Measurements from ENCODE around the gene ABCD2.
"Not testable (repeated sequence)": the region's sequence is repeated elsewhere in the genome, so short reads cannot be mapped to it uniquely, and the experiment has no call there.

ABCD2 gene

GRCh38 chr12:39626033-39626814, 6.6 kb upstream of the ABCD2 start:
- Histone ChIP-seq H3K27ac (ENCODE audit: low read length) (no peak overlapping the region), H3K36me3 (ENCODE audit: control insufficient read depth, insufficient read depth, low read length) (no peaks in the 10 kb centered on the region), H3K4me1 (ENCODE audit: control insufficient read depth, insufficient read depth, low read length) (no peaks in the 10 kb centered on the region), H3K4me3 (ENCODE audit: low read length) (no peak overlapping the region), H3K9me3 (ENCODE audit: control insufficient read depth, insufficient read depth, low read length) (no peaks in the 10 kb centered on the region), H3K27me3 (ENCODE audit: control insufficient read depth, insufficient read depth, low read length) (no peaks in the 10 kb centered on the region)
- no peak for DNase-seq (ENCODE audit: low read depth, low spot score)
- WGBS (ENCODE audit: insufficient coverage, insufficient read length), result no CpG with 5 or more reads among the region's 20 CpGs

GRCh38 chr12:39623919-39624318, 4.3 kb upstream of the ABCD2 start:
- H3K36me3 ChIP-seq (ENCODE audit: control insufficient read depth, insufficient read depth, low read length), result no peaks in the 10 kb centered on the region
- 100% methylated on average over 1 of the region's 1 CpG for whole genome bisulfite sequencing (ENCODE audit: insufficient coverage, insufficient read length)
- no peak overlapping the region for H3K27ac ChIP-seq (ENCODE audit: low read length)
- H3K9me3 ChIP-seq (ENCODE audit: control insufficient read depth, insufficient read depth, low read length), result no peaks in the 10 kb centered on the region
- no peak for DNase-seq (ENCODE audit: low read depth, low spot score)
- H3K4me1 ChIP-seq (ENCODE audit: control insufficient read depth, insufficient read depth, low read length), result 0 out of 2 replicates have a peak, but pooled peaks cover 2% of the 10 kb centered on the region
- no peak overlapping the region for H3K4me3 ChIP-seq (ENCODE audit: low read length)
- H3K27me3 ChIP-seq (ENCODE audit: control insufficient read depth, insufficient read depth, low read length), result no peaks in the 10 kb centered on the region

DNA sequence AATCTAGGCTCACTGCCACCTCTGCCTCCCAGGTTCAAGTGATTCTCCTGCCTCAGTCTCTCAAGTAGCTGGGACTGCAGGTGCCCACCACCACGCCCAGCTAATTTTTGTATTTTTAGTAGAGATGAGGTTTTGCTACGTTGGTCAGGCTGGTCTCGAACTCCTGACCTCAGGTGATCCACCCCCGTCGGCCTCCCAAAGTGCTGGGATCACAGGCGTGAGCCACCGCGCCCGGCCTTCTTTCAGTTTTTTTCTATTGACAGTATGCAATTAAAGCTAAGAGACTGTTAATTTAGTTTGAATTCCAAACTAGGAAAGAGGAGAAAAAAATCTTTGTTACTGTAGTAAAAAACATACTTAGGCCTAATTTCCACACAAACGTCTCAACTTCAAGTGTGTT, 3.6 kb upstream of the ABCD2 start:
- H3K9me3 ChIP-seq (ENCODE audit: control insufficient read depth, insufficient read depth, low read length); DNase-seq (ENCODE audit: low read depth, low spot score); H3K4me3 ChIP-seq (ENCODE audit: low read length); H3K4me1 ChIP-seq (ENCODE audit: control insufficient read depth, insufficient read depth, low read length); H3K27ac ChIP-seq (ENCODE audit: low read length); H3K36me3 ChIP-seq (ENCODE audit: control insufficient read depth, insufficient read depth, low read length); H3K27me3 ChIP-seq (ENCODE audit: control insufficient read depth, insufficient read depth, low read length): not testable (repeated sequence)
- WGBS (ENCODE audit: insufficient coverage, insufficient read length), result no CpG with 5 or more reads among the region's 10 CpGs

DNA sequence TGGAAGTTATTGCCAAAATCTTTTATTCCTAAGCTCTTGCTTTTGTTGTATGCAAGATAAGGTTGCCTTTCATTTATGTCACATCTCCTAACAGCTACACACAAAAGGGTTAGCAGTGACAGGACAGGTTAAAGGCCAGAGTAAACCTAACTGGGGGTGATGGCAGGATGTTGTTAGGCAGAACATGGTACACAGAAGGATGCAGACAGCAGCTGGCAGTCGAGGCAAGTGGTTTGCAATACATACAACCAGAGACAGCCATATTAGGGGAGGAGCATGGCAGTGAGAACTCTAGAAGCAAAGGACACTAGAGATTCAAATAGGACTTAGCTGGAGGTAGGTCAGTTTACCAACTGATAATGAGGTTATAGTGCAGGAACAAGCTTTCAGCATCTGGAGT, 2.7 kb upstream of the ABCD2 start:
- Histone ChIP-seq H3K4me3 (ENCODE audit: low read length) (no peak overlapping the region), H3K9me3 (ENCODE audit: control insufficient read depth, insufficient read depth, low read length) (no peaks in the 10 kb centered on the region), H3K27me3 (ENCODE audit: control insufficient read depth, insufficient read depth, low read length) (no peaks in the 10 kb centered on the region), H3K36me3 (ENCODE audit: control insufficient read depth, insufficient read depth, low read length) (no peaks in the 10 kb centered on the region), H3K27ac (ENCODE audit: low read length) (no peak overlapping the region), H3K4me1 (ENCODE audit: control insufficient read depth, insufficient read depth, low read length) (0 out of 2 replicates have a peak, but pooled peaks cover 2% of the 10 kb centered on the region)
- WGBS (ENCODE audit: insufficient coverage, insufficient read length), result no CpG with 5 or more reads among the region's 1 CpG
- no peak for DNase-seq (ENCODE audit: low read depth, low spot score)

DNA sequence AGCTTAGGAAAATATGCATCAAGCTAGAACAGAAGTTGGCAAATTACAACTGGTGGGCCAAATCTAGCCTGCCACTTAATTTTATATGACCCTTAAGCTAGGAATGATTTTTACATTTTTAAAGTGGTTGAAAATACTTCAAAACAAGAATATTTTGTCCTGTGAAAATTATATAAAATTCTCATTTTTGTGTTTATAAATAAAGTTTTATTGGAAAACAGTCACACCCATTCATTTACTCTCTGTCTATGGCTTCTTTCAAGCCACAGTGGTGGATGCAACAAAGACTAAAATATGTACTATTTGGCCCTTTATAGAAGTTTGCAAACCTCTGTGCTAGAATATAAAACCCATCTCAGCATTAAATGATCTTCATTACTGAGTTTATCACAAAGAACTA, 2.1 kb upstream of the ABCD2 start:
- Histone ChIP-seq H3K27me3 (ENCODE audit: control insufficient read depth, insufficient read depth, low read length) (no peaks in the 10 kb centered on the region), H3K27ac (ENCODE audit: low read length) (no peak overlapping the region), H3K9me3 (ENCODE audit: control insufficient read depth, insufficient read depth, low read length) (no peaks in the 10 kb centered on the region), H3K4me1 (ENCODE audit: control insufficient read depth, insufficient read depth, low read length) (0 out of 2 replicates have a peak, but pooled peaks cover 2% of the 10 kb centered on the region), H3K4me3 (ENCODE audit: low read length) (no peak overlapping the region), H3K36me3 (ENCODE audit: control insufficient read depth, insufficient read depth, low read length) (no peaks in the 10 kb centered on the region)
- no peak for DNase-seq (ENCODE audit: low read depth, low spot score)

DNA sequence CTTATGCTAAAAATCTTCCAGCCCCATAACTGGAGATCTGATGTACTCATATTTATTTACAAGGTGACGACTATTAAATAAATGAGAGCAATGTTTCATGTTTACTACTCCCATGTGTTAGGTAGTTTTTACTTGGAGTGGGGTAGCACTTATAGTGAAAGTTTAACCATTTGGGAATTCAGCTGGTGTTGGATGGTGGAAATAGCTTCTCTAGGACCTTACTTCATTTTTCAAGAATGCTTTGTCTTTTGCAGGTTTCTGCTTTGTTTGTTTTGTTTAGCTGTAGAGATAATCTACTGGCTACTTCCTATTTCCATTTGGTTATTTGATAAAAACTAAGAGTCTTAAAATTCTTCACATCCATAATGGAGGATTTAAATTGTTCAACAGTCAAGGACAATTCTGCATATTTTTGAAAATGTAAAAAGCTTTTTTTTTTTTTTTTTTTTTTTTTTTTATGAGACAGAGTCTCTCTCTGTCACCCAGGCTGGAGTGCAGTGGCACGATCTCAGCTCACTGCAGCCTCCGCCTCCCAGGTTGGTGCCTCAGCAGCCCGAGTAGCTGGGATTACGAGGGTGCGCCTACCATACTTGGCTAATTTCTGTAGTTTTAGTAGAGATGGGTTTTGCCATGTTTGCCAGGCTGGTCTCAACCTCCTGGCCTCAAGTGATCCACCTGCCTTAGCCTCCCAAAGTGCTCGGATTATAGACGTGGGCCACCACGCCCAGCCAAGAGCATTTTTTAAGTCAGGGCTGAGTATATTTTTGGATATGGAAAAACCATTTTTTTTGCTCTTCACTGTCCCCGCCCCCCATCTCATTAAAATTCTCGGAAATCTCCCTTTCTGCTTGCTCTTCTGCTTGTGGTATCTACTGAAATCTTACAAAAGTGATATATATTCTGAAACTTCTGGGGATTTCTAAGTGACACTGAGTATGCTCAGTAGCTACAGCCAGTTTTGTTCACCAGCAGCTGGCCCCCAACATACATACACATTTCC, 1.4 kb upstream of the ABCD2 start:
- no peak overlapping the region for H3K4me3 ChIP-seq (ENCODE audit: low read length)
- H3K36me3 ChIP-seq (ENCODE audit: control insufficient read depth, insufficient read depth, low read length), result no peaks in the 10 kb centered on the region
- no CpG with 5 or more reads among the region's 11 CpGs for WGBS (ENCODE audit: insufficient coverage, insufficient read length)
- no peak overlapping the region for H3K27ac ChIP-seq (ENCODE audit: low read length)
- H3K9me3 ChIP-seq (ENCODE audit: control insufficient read depth, insufficient read depth, low read length), result no peaks in the 10 kb centered on the region
- DNase-seq (ENCODE audit: low read depth, low spot score), result no peak
- H3K27me3 ChIP-seq (ENCODE audit: control insufficient read depth, insufficient read depth, low read length), result no peaks in the 10 kb centered on the region
- H3K4me1 ChIP-seq (ENCODE audit: control insufficient read depth, insufficient read depth, low read length), result 0 out of 2 replicates have a peak, but pooled peaks cover 2% of the 10 kb centered on the region

DNA sequence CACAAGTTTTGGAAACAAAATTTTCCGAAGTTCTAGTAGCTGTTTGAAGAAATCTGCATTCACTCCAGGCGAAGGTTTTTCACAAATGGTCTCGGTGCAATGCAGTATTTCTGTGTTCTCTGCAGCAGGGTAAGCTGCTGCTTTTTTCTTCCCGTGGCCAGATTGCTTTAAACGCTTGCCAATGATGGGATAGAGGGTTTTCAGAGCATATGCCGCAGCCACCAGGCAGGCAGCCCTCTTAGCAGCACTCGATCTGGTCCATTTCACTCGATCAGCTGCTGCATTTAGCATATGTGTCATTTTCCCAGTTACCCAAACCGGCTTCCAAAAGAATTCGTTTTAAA, 315 bp downstream of the ABCD2 start:
- no peak overlapping the region for H3K4me3 ChIP-seq (ENCODE audit: low read length)
- H3K27me3 ChIP-seq (ENCODE audit: control insufficient read depth, insufficient read depth, low read length), result no peaks in the 10 kb centered on the region
- H3K36me3 ChIP-seq (ENCODE audit: control insufficient read depth, insufficient read depth, low read length), result no peaks in the 10 kb centered on the region
- no peak for DNase-seq (ENCODE audit: low read depth, low spot score)
- 0 out of 2 replicates have a peak, but pooled peaks cover 2% of the 10 kb centered on the region for H3K4me1 ChIP-seq (ENCODE audit: control insufficient read depth, insufficient read depth, low read length)
- H3K9me3 ChIP-seq (ENCODE audit: control insufficient read depth, insufficient read depth, low read length), result no peaks in the 10 kb centered on the region
- no CpG with 5 or more reads among the region's 10 CpGs for WGBS (ENCODE audit: insufficient coverage, insufficient read length)
- no peak overlapping the region for H3K27ac ChIP-seq (ENCODE audit: low read length)

- no peak overlapping the region for H3K4me3 ChIP-seq (ENCODE audit: low read length)
- no peak overlapping the region for H3K27ac ChIP-seq (ENCODE audit: low read length)
- WGBS (ENCODE audit: insufficient coverage, insufficient read length), result no CpG with 5 or more reads among the region's 5 CpGs
- 0 out of 2 replicates have a peak, but pooled peaks cover 2% of the 10 kb centered on the region for H3K4me1 ChIP-seq (ENCODE audit: control insufficient read depth, insufficient read depth, low read length)
- DNase-seq (ENCODE audit: low read depth, low spot score), result no peak
- no peaks in the 10 kb centered on the region for H3K9me3 ChIP-seq (ENCODE audit: control insufficient read depth, insufficient read depth, low read length)
- no peaks in the 10 kb centered on the region for H3K36me3 ChIP-seq (ENCODE audit: control insufficient read depth, insufficient read depth, low read length)
- H3K27me3 ChIP-seq (ENCODE audit: control insufficient read depth, insufficient read depth, low read length), result no peaks in the 10 kb centered on the region
Observed at GRCh38 chr12:39618701-39619100, 902 bp downstream of the ABCD2 start.

GRCh38 chr12:39617887-39618286, 1.7 kb downstream of the ABCD2 start:
- Histone ChIP-seq H3K9me3 (ENCODE audit: control insufficient read depth, insufficient read depth, low read length) (no peaks in the 10 kb centered on the region), H3K4me1 (ENCODE audit: control insufficient read depth, insufficient read depth, low read length) (0 out of 2 replicates have a peak, but pooled peaks cover 2% of the 10 kb centered on the region), H3K36me3 (ENCODE audit: control insufficient read depth, insufficient read depth, low read length) (no peaks in the 10 kb centered on the region), H3K27me3 (ENCODE audit: control insufficient read depth, insufficient read depth, low read length) (no peaks in the 10 kb centered on the region), H3K27ac (ENCODE audit: low read length) (no peak overlapping the region), H3K4me3 (ENCODE audit: low read length) (no peak overlapping the region)
- no peak for DNase-seq (ENCODE audit: low read depth, low spot score)
- WGBS (ENCODE audit: insufficient coverage, insufficient read length), result no CpG with 5 or more reads among the region's 1 CpG

- H3K27me3 ChIP-seq (ENCODE audit: control insufficient read depth, insufficient read depth, low read length), result no peaks in the 10 kb centered on the region
- DNase-seq (ENCODE audit: low read depth, low spot score), result no peak
- H3K4me3 ChIP-seq (ENCODE audit: low read length), result no peak overlapping the region
- H3K27ac ChIP-seq (ENCODE audit: low read length), result no peak overlapping the region
- no CpG with 5 or more reads among the region's 4 CpGs for WGBS (ENCODE audit: insufficient coverage, insufficient read length)
- 0 out of 2 replicates have a peak, but pooled peaks cover 2% of the 10 kb centered on the region for H3K4me1 ChIP-seq (ENCODE audit: control insufficient read depth, insufficient read depth, low read length)
- no peaks in the 10 kb centered on the region for H3K36me3 ChIP-seq (ENCODE audit: control insufficient read depth, insufficient read depth, low read length)
- no peaks in the 10 kb centered on the region for H3K9me3 ChIP-seq (ENCODE audit: control insufficient read depth, insufficient read depth, low read length)
Observed at GRCh38 chr12:39616666-39617065, 2.9 kb downstream of the ABCD2 start.

All from iPS DF 6.9 (cell line).